HG03064 (cell line): ENCODE results near the gene SPACDR.
"Not testable (repeated sequence)": the region's sequence is repeated elsewhere in the genome, so short reads cannot be mapped to it uniquely, and the experiment has no call there.

Experiments
- ATAC-seq: cut with Tn5 transposase; IDR thresholded peaks from one replicate; pipeline ENCODE4 v1.9.1; 2021; ENCODE audit warnings: low read depth; ENCODE audit not compliant: unreplicated experiment

SPACDR gene

GRCh38 chr7:100466653-100467605, 2.9 kb upstream of the SPACDR start:
- ATAC-seq: no peak

GRCh38 chr7:100465702-100466311, 1.7 kb upstream of the SPACDR start:
- ATAC-seq: no peak

- no peak for ATAC-seq
Measured at GRCh38 chr7:100465299-100465698, 1.2 kb upstream of the SPACDR start.

- no peak for ATAC-seq
Measured at GRCh38 chr7:100464791-100465190, 731 bp upstream of the SPACDR start.

GRCh38 chr7:100457033-100457432, 7.0 kb downstream of the SPACDR start:
- ATAC-seq: no peak

- no peak for ATAC-seq
Measured at GRCh38 chr7:100456562-100456961, 7.5 kb downstream of the SPACDR start.

GRCh38 chr7:100455206-100455605, 8.9 kb downstream of the SPACDR start:
- no peak for ATAC-seq

GRCh38 chr7:100453854-100454253, 10.2 kb downstream of the SPACDR start:
- not testable (repeated sequence) for ATAC-seq

GRCh38 chr7:100452513-100452912, 11.5 kb downstream of the SPACDR start:
- no peak for ATAC-seq

- ATAC-seq: no peak
Measured at GRCh38 chr7:100449190-100449795, 14.8 kb downstream of the SPACDR start.

- not testable (repeated sequence) for ATAC-seq
Measured at GRCh38 chr7:100447363-100447762, 16.7 kb downstream of the SPACDR start.

- no peak for ATAC-seq
Measured at GRCh38 chr7:100446040-100446439, 18.0 kb downstream of the SPACDR start.

GRCh38 chr7:100444311-100445278, 19.5 kb downstream of the SPACDR start:
- ATAC-seq: no peak

- ATAC-seq: no peak
Measured at GRCh38 chr7:100443096-100443840, 20.8 kb downstream of the SPACDR start.

GRCh38 chr7:100441641-100442535, 22.2 kb downstream of the SPACDR start:
- ATAC-seq: no peak

- ATAC-seq: not testable (repeated sequence)
Measured at GRCh38 chr7:100439244-100439643, 24.8 kb downstream of the SPACDR start.

- not testable (repeated sequence) for ATAC-seq
Measured at GRCh38 chr7:100438731-100439130, 25.3 kb downstream of the SPACDR start.

GRCh38 chr7:100438172-100438571, 25.9 kb downstream of the SPACDR start:
- ATAC-seq: no peak
